ENCODE results near the gene MMP23B. TPM values are rescaled to one million over a fixed set of nuclear protein-coding genes. Genes with fewer than 3 reads are reported as not detected.
"Not testable (repeated sequence)": the region's sequence is repeated elsewhere in the genome, so short reads cannot be mapped to it uniquely, and the experiment has no call there.

Gene MMP23B
- total RNA-seq, 1 donor from 2014 or later = 0.92 TPM

- ATAC-seq = peak; percentile 80
Measured at GRCh38 chr1:1670866-1671265, 38.9 kb downstream of the MMP23B start.

GRCh38 chr1:1671365-1672119, 39.6 kb downstream of the MMP23B start:
- ATAC-seq = peak; percentile 10

DNA sequence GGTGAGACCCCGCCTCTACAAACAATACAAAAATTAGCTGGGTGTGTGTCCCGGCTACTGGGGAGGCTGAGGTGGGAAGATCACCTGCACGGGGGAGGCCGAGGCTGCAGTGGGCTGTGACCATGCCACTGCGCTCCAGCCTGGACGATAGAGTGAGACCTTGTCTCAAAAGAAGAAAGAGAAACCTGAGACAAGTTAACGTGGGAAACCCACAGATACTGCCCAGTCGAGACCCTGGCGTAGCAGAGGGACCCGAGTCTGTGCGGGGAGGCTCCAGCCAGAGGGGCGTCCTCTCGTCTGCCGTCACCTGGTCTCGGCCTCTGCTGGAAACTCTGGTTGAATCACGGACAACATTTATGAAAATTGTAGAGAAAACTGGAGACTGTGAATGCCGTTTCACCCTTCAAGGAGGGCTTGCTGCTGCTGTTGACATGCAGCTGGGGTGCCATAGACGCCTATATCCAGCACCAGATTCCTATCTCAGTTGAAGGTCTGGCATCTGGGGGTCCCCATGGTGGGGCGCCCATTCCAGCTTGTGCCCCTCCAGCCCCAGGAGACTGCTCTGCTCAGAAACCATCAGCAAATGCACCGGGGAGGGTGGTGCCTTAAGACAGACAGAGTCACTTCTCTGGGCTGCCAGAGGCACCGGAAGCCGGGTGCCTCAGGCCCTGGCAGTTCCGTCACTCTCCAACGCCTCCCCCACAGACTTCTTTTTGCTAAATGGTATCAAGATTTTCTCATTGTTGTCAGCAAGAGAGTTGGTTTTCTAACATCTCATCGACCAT, 40.4 kb downstream of the MMP23B start:
- ATAC-seq = no peak

GRCh38 chr1:1674806-1675205, 42.8 kb downstream of the MMP23B start:
- ATAC-seq = not testable (repeated sequence)

- ATAC-seq = not testable (repeated sequence)
Measured at GRCh38 chr1:1675218-1675617, 43.2 kb downstream of the MMP23B start.

- ATAC-seq = not testable (repeated sequence)
Measured at GRCh38 chr1:1676087-1676486, 44.1 kb downstream of the MMP23B start.

- ATAC-seq = peak; percentile 6
Measured at GRCh38 chr1:1677718-1678580, 46.0 kb downstream of the MMP23B start.

GRCh38 chr1:1678581-1679380, 46.8 kb downstream of the MMP23B start:
- peak; percentile 61 for ATAC-seq

DNA sequence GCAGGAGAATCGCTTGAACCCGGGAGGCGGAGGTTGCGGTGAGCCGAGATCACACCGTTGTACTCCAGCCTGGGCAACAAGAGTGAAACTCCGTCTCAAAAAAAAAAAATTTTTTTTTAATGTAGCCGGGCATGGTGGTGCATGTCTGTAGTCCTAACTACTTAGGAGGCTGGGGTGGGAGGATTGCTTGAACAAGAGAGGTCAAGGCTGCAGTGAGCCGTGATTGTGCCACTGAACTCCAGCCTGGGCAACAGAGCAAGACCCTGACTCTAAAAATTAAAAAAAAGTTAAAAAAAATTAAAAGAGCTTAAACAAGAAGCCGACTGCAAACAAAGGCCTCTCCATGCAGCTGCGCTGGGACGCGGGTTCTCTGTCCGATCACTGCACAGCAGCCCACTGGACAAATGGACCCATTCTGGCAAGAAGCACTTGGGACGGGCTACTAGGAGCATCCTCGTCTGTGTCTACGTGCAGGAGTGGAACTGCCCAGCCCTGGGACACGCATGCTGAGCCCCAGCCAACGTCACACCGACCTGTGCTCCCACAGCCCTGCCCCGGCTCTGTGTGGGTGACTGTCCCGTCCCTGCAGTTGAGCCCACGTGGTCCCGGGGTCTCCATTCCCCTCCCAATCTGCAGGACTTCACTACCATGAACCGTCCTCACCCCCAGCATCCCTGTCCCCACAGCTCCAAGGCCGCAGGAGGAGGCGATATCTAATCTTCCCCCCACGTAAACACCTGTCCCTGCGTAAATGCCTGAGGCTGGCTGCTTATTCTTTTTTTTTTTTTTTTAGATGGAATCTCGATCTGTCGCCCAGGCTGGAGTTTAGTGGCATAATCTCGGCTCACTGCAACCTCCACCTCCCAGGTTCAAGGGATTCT, 48.3 kb downstream of the MMP23B start:
- peak; percentile 14 for ATAC-seq

GRCh38 chr1:1680912-1681273, 48.9 kb downstream of the MMP23B start:
- ATAC-seq = no peak

GRCh38 chr1:1683104-1683905, 51.3 kb downstream of the MMP23B start:
- ATAC-seq = no peak

Other genes starting within 250 kb of the MMP23B start
- gene CCNL2, start 232.8 kb upstream of the MMP23B start, total RNA-seq = 58.3 TPM
- gene MRPL20, start 224.9 kb upstream of the MMP23B start, total RNA-seq = 89.2 TPM
- gene ANKRD65, start 210.9 kb upstream of the MMP23B start, total RNA-seq = 11.9 TPM
- 29.4 TPM for gene VWA1, start 196.5 kb upstream of the MMP23B start, total RNA-seq
- 2.1 TPM for gene ATAD3C, start 182.5 kb upstream of the MMP23B start, total RNA-seq
- gene ATAD3B, start 160.4 kb upstream of the MMP23B start, total RNA-seq = 13.7 TPM
- 23.2 TPM for gene ATAD3A, start 120.0 kb upstream of the MMP23B start, total RNA-seq
- gene TMEM240, start 91.5 kb upstream of the MMP23B start, total RNA-seq = not detected
- 106 TPM for gene SSU72, start 57.3 kb upstream of the MMP23B start, total RNA-seq
- 5.7 TPM for gene FNDC10, start 32.0 kb upstream of the MMP23B start, total RNA-seq
- 87.5 TPM for gene MIB2, start 16.7 kb upstream of the MMP23B start, total RNA-seq
- gene CDK11B, start 26.8 kb downstream of the MMP23B start, total RNA-seq = 10.9 TPM
- gene SLC35E2B, start 60.6 kb downstream of the MMP23B start, total RNA-seq = 17.4 TPM
- 15.7 TPM for gene CDK11A, start 92.2 kb downstream of the MMP23B start, total RNA-seq
- gene NADK, start 146.3 kb downstream of the MMP23B start, total RNA-seq = 31.8 TPM

All from esophagus mucosa (tissue), 1 donor.